Neuron (in vitro differentiated cells): ENCODE results near the gene ELP2.

Experiments used
- H2AFZ ChIP-seq: one replicate; pipeline ENCODE4 v1.6.1; 2013; ENCODE audit warnings: low read depth, mild to moderate bottlenecking, inconsistent platforms, low read length, moderate library complexity
- H3K27me3 ChIP-seq: one replicate; pipeline ENCODE4 v1.6.1; 2013; ENCODE audit warnings: low read length; ENCODE audit not compliant: insufficient read depth
- H3K36me3 ChIP-seq: one replicate; pipeline ENCODE4 v1.6.1; 2013; ENCODE audit warnings: low read length; ENCODE audit not compliant: insufficient read depth
- H3K4me1 ChIP-seq: one replicate; pipeline ENCODE4 v1.6.1; 2013; ENCODE audit warnings: low read length; ENCODE audit not compliant: insufficient read depth
- H3K4me3 ChIP-seq: 2 replicates; pipeline ENCODE4 v1.5.1; 2013; ENCODE audit warnings: mild to moderate bottlenecking, low read length, moderate library complexity
- H3K9me3 ChIP-seq: one replicate; pipeline ENCODE4 v1.6.1; 2013; ENCODE audit warnings: low read length

The ELP2 gene

GRCh38 chr18:36128907-36129299, 796 bp upstream of the ELP2 start:
- Histone ChIP-seq H2AFZ (peak overlapping the region; percentile 85), H3K4me1 (peaks cover 22% of the 10 kb centered on the region), H3K27me3 (no peaks in the 10 kb centered on the region), H3K36me3 (peaks cover 36% of the 10 kb centered on the region), H3K4me3 (peak overlapping the region; percentile 78), H3K9me3 (no peaks in the 10 kb centered on the region)

- Histone ChIP-seq H3K9me3 (no peaks in the 10 kb centered on the region), H3K36me3 (peaks cover 31% of the 10 kb centered on the region), H3K27me3 (no peaks in the 10 kb centered on the region), H3K4me1 (peaks cover 22% of the 10 kb centered on the region), H2AFZ (peak overlapping the region; percentile 85), H3K4me3 (peak overlapping the region; percentile 78)
Observed at GRCh38 chr18:36130039-36130831, 536 bp downstream of the ELP2 start.

DNA sequence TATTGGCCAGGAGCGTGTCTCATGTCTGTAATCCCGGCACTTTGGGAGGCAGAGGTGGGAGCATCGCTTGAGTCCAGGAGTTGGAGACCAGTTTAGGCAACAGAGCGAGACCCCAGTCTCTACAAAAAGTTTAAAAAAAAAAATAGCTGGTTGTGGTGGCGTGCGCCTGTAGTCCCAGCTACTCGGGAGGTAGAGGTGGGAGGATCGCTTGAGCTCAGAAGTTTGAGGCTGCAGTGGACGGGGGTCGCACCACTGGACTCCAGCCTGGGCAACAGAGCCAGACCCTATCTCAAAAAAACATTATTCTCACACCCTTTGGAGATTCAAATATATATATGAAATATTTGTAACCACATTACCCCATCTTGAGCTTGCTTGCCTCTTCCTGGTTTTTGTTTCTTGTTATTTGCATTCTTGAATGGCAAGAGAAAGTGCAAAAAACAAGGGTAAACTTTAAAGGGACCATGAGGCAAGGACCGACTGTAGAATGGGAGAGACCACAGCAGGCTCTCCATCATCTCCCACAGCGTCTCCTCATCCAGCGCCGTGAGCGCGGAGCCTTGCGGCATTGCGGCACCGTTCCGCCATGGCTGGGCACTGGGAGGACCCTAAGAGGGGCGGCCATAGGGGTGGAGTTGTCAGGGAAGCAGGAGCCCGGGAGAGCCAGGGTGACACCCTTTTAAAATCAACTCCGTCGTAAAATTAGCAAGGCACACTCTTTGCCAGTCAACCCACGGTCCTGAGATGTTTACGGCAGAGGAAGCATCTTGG, 1.4 kb downstream of the ELP2 start:
- Histone ChIP-seq H3K4me1 (peaks cover 22% of the 10 kb centered on the region), H3K36me3 (peaks cover 30% of the 10 kb centered on the region), H3K9me3 (no peaks in the 10 kb centered on the region), H3K4me3 (peak overlapping the region; percentile 78), H3K27me3 (no peaks in the 10 kb centered on the region), H2AFZ (no peak overlapping the region)

DNA sequence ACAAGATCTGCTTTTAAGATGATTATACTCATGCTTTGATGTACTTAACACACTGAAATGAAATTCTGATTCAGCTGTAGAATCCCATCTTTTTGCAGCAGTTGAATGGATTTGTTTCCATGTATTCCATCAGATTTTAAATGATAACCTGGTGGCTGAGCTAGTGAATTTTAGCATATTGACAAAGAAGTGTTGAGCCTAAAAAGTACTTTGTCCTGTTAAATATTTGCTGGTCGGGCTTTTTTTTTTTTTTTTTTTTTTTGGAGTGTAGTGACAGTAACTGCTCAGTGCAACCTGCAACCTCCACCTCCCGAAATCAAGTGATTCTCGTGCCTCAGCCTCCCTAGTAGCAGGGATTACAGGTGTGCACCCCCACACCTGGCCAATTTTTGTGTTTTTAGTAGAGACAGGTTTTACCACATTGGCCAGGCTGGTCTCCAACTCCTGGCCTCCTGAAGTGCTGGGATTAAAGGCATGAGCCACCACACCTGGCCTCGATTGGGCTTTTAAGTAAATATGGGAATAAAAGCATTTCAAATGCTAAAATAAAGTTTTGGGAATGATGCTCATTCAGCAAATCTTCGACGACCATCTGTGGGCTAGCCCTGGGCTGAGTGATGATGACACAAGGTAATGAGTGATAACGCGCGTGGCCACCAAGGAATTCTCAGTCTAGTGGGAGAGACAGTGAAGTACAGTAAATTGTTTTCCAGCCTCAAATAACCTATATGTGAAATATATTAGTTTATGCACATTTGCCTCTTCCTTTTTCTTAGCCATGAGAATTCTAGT, 2.2 kb downstream of the ELP2 start:
- no peaks in the 10 kb centered on the region for H3K27me3 ChIP-seq
- H2AFZ ChIP-seq = no peak overlapping the region
- H3K9me3 ChIP-seq = no peaks in the 10 kb centered on the region
- H3K4me1 ChIP-seq = peaks cover 21% of the 10 kb centered on the region
- H3K36me3 ChIP-seq = peaks cover 29% of the 10 kb centered on the region
- peak overlapping the region; percentile 78 for H3K4me3 ChIP-seq

- H2AFZ ChIP-seq = no peak overlapping the region
- no peaks in the 10 kb centered on the region for H3K27me3 ChIP-seq
- no peak overlapping the region for H3K4me3 ChIP-seq
- H3K9me3 ChIP-seq = no peaks in the 10 kb centered on the region
- peaks cover 34% of the 10 kb centered on the region for H3K36me3 ChIP-seq
- H3K4me1 ChIP-seq = peaks cover 15% of the 10 kb centered on the region
Observed at GRCh38 chr18:36132756-36133155, 3.1 kb downstream of the ELP2 start.

- H3K27me3 ChIP-seq = no peaks in the 10 kb centered on the region
- H3K4me1 ChIP-seq = peaks cover 11% of the 10 kb centered on the region
- H3K4me3 ChIP-seq = no peak overlapping the region
- H3K9me3 ChIP-seq = no peaks in the 10 kb centered on the region
- no peak overlapping the region for H2AFZ ChIP-seq
- H3K36me3 ChIP-seq = peaks cover 53% of the 10 kb centered on the region
Observed at GRCh38 chr18:36135264-36135663, 5.6 kb downstream of the ELP2 start.

- H3K27me3 ChIP-seq = no peaks in the 10 kb centered on the region
Observed at GRCh38 chr18:36139245-36139644, 9.5 kb downstream of the ELP2 start.

DNA sequence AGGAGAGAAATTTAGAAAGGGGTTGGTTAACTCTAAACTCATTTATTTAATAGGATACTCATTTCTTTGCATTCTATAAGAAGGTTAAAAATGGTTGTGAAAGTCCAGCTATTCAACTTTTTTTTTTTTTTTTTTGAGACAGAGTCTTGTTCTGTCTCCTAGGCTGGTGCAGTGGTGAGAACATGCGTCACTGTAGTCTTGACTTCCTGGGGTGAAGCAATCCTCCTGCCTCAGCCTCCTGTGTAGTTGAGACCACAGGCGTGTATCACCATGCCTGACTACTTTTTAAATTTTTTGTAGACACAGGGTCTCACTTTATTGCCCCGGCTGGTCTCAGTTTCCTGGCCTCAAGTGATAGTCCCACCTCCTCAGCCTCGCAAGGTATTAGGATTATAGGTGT, 11.9 kb downstream of the ELP2 start:
- Histone ChIP-seq H3K9me3 (no peaks in the 10 kb centered on the region), H3K27me3 (no peaks in the 10 kb centered on the region), H2AFZ (no peak overlapping the region), H3K4me1 (no peaks in the 10 kb centered on the region), H3K36me3 (peaks cover 82% of the 10 kb centered on the region), H3K4me3 (no peak overlapping the region)

More at GRCh38 chr18:36139245-36139644, 9.5 kb downstream of the ELP2 start:
- peaks cover 77% of the 10 kb centered on the region for H3K36me3 ChIP-seq
- H3K4me3 ChIP-seq = no peak overlapping the region
- H3K4me1 ChIP-seq = no peaks in the 10 kb centered on the region
- H3K9me3 ChIP-seq = no peaks in the 10 kb centered on the region
- no peak overlapping the region for H2AFZ ChIP-seq

DNA sequence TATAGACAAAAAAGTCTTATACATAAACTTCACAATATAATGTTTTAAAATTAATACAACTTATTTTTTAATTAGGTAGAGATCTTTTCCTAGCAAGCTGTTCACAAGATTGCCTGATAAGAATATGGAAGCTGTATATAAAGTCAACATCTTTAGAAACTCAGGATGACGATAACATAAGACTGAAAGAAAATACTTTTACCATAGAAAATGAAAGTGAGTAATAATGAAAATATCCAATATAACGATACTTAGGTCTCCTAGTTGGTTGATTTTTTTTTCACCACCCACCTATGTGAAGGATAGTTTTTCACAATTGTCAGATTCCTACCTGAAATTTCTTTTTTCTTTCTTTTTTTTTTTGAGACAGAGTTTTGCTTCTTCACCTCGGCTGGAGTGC, 13.1 kb downstream of the ELP2 start:
- Histone ChIP-seq H3K4me3 (no peak overlapping the region), H3K4me1 (no peaks in the 10 kb centered on the region), H3K36me3 (peaks cover 82% of the 10 kb centered on the region), H2AFZ (no peak overlapping the region), H3K9me3 (no peaks in the 10 kb centered on the region), H3K27me3 (no peaks in the 10 kb centered on the region)

GRCh38 chr18:36143391-36143790, 13.7 kb downstream of the ELP2 start:
- no peaks in the 10 kb centered on the region for H3K4me1 ChIP-seq
- peaks cover 82% of the 10 kb centered on the region for H3K36me3 ChIP-seq
- H3K4me3 ChIP-seq = no peak overlapping the region
- H2AFZ ChIP-seq = no peak overlapping the region
- no peaks in the 10 kb centered on the region for H3K27me3 ChIP-seq
- no peaks in the 10 kb centered on the region for H3K9me3 ChIP-seq

- Histone ChIP-seq H3K27me3 (no peaks in the 10 kb centered on the region), H3K36me3 (peaks cover 89% of the 10 kb centered on the region), H3K4me3 (no peak overlapping the region), H3K4me1 (no peaks in the 10 kb centered on the region), H3K9me3 (no peaks in the 10 kb centered on the region), H2AFZ (no peak overlapping the region)
Observed at GRCh38 chr18:36149514-36150289, 20.0 kb downstream of the ELP2 start.

GRCh38 chr18:36152781-36153180, 23.1 kb downstream of the ELP2 start:
- no peak overlapping the region for H2AFZ ChIP-seq
- no peaks in the 10 kb centered on the region for H3K4me1 ChIP-seq
- no peaks in the 10 kb centered on the region for H3K27me3 ChIP-seq
- H3K36me3 ChIP-seq = peaks cover 89% of the 10 kb centered on the region
- H3K4me3 ChIP-seq = no peak overlapping the region
- no peaks in the 10 kb centered on the region for H3K9me3 ChIP-seq
